Ovary (tissue), 9 donors: ENCODE results near the gene SAMD1. TPM values are rescaled to one million over a fixed set of nuclear protein-coding genes. Genes with fewer than 3 reads are reported as not detected.

ENCODE experiments used
- DNase-seq, 5 donors: peaks; one replicate each; pipeline ENCODE4 v3.0.0-alpha.2; 2019 to 2020
- H3K27ac ChIP-seq, 2 donors: fragments of 200-600 bp; one replicate each; pipeline versions ENCODE4 v1.5.1 to v1.8.0; 2019 to 2022
- H3K27me3 ChIP-seq: fragments of 200-600 bp; one replicate; pipeline ENCODE4 v1.8.0; 2022
- H3K36me3 ChIP-seq: fragments of 200-600 bp; sonication (generic); one replicate; pipeline ENCODE4 v1.5.1; 2019
- H3K4me1 ChIP-seq: one replicate; pipeline ENCODE4 v1.8.1; 2013; ENCODE audit warnings: mild to moderate bottlenecking, moderate library complexity; ENCODE audit not compliant: insufficient read depth
- H3K4me3 ChIP-seq: fragments of 200-600 bp; sonication (generic); one replicate; pipeline ENCODE4 v1.5.1; 2017
- H3K9me3 ChIP-seq, 2 donors: fragments of 200-600 bp in 1 of 2; sonication (generic) in 1 of 2; one replicate each; pipeline versions ENCODE4 v1.5.1 to v1.8.1; 2013 to 2019; ENCODE audit warnings: mild to moderate bottlenecking in 1 of 2, moderate library complexity in 1 of 2
- EP300 ChIP-seq: sonication (generic); formaldehyde crosslinking; IDR thresholded peaks from one replicate; pipeline ENCODE4 v1.6.1; 2017; ENCODE audit warnings: antibody characterized with exemption
- POLR2A ChIP-seq: fragments of 450-650 bp; IDR thresholded peaks from one replicate; pipeline ENCODE4 v1.6.1; 2017; ENCODE audit warnings: antibody characterized with exemption, mild to moderate bottlenecking, moderate library complexity
- WGBS, 3 donors: extraction: QIAGEN DNeasy Blood & Tissue Kit in 1 of 3; methylation state at CpG; one replicate each; pipeline versions ENCODE4 v1.1.5 to v1.1.7; 2013 to 2017; 5-methylcytosine and 5-hydroxymethylcytosine counted together
- intact Hi-C, 4 donors: fragments of 100-400 bp; cut with DNase I; formaldehyde crosslinking; loops; one replicate each; pipeline versions ENCODE4 v1.11.0 to v1.15.1; 2022 to 2023
- polyA plus RNA-seq, 2 donors: library from polyadenylated mRNA; stranded (reverse); fragments of 200-250 nt in 1 of 2; fragments of 350-450 nt in 1 of 2; fragmentation: Illumina TruSeq in 1 of 2; extraction: RNeasy Lipid Tissue Mini Kit (QIAGEN cat#74804) in 1 of 2; gene quantifications; one replicate each; pipeline ENCODE4 v1.2.3, GENCODE V29; 2013 to 2014
- total RNA-seq, 7 donors: library from RNA; depleted of rRNA in 2 of 7; stranded (reverse); fragments of >200 nt in 2 of 7; fragmentation: NEBNext Ultra II Directional in 3 of 7; extraction: Animal tissue kit (Norgen Biotek cat#: 25700) in 3 of 7; gene quantifications; one replicate each; pipeline versions ENCODE4 v1.1.0 to v1.2.4, GENCODE V29; 2016 to 2023
- TF ChIP-seq, protein P1 (sequence below), 3 donors: fragments of 450-650 bp in 2 of 3; fragments of 200-600 bp in 1 of 3; IDR thresholded peaks; one replicate each; pipeline versions ENCODE4 v1.5.1 to v1.8.0; 2016 to 2022; ENCODE audit warnings: antibody characterized with exemption in 3 of 3, mild to moderate bottlenecking in 1 of 3
- donor health status: DM: no; HTN: no; CAD: no; lungs with moderate emphysema.
- donor health status: DM: no; HTN: no; CAD: no.
- donor health status: Bipolar disorder and iron deficiency.
- donor health status: DM: yes; HTN: yes; CAD: no.
- donor health status: DM: no; HTN: no; CAD: no.
- donor health status: DM: yes; HTN: yes; CAD: no.

SAMD1 gene
- total and polyA plus RNA-seq, 9 donors: 10.5 to 68.3 (median 37.4) TPM

DNA sequence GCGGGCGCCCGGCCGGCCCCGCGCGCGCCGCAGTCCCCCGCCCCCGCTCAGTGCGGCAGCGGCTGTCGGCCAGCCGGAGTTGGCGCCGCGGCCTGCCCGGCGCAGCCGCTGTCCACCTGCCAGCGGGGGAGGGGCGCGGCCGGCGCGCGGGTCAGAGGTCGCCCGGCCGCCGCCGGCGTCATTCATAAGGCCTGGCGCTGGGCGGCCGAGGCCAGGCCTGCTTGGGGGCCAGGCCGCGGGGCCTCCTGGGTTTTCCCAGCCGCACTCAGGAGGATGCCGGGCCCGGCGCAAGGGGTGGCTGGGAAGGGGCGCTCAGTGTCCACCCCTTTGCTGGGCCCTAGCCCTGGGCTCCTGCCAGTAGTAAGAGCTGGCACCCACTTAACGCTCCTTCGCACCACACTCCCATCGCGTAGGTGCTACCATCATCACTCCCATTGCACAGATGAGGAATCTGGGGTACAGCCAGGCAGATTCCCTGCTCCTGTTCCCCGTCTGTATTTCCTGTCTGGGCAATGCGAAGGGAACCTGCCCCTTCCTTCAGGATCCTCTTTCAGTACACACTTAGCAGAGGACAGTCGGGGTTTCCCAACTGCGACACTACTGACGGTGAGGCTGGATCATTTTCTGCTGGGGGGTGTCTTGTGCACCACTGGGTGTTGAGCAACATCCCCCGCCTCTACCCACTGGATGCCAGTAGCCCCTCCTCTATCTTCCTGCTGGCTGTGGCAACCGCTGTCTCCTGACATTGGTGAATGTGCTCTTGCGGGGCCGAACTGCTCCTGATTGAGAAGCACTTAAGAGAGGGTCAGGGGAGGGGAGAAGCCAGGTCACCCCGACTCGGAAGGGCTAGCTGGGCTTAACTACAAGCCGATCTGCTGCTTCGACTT is 27.9 kb upstream of the SAMD1 start:
- H3K4me1 ChIP-seq: peaks cover 29% of the 10 kb centered on the region
- DNase-seq: peak; percentile 81 to 90 (median 89)
- no peaks in the 10 kb centered on the region for H3K27me3 ChIP-seq

GRCh38 chr19:14117668-14118164 is 27.2 kb upstream of the SAMD1 start, which contains the start of gene PRKACA:
TSS of gene PRKACA (minus strand) at chr19:14117762. CDS start at chr19:14117547, 215 bp downstream.
- H3K36me3 ChIP-seq: no peaks in the 10 kb centered on the region
- intact Hi-C loops: loop anchor here in 1 of 4 donors (5.0 kb wide), 1 partner anchor 35 kb away; no protein-coding TSS in a partner anchor
- peak; percentile 99 for DNase-seq
- no peaks in the 10 kb centered on the region for H3K9me3 ChIP-seq
- 0 to 1% (median 0%) methylated on average over 32 to 67 of the region's 67 CpGs for WGBS, 3 donors
- no peaks in the 10 kb centered on the region for H3K27me3 ChIP-seq
- H3K4me3 ChIP-seq: peak within 1 kb of the TSS; percentile 97
- peaks cover 30% of the 10 kb centered on the region for H3K4me1 ChIP-seq
- peak within 1 kb of the TSS; percentile 92 to 99 for H3K27ac ChIP-seq
- TF ChIP-seq, protein P1, sequence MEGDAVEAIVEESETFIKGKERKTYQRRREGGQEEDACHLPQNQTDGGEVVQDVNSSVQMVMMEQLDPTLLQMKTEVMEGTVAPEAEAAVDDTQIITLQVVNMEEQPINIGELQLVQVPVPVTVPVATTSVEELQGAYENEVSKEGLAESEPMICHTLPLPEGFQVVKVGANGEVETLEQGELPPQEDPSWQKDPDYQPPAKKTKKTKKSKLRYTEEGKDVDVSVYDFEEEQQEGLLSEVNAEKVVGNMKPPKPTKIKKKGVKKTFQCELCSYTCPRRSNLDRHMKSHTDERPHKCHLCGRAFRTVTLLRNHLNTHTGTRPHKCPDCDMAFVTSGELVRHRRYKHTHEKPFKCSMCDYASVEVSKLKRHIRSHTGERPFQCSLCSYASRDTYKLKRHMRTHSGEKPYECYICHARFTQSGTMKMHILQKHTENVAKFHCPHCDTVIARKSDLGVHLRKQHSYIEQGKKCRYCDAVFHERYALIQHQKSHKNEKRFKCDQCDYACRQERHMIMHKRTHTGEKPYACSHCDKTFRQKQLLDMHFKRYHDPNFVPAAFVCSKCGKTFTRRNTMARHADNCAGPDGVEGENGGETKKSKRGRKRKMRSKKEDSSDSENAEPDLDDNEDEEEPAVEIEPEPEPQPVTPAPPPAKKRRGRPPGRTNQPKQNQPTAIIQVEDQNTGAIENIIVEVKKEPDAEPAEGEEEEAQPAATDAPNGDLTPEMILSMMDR (IDR thresholded peaks at IDR 0.05): no peak
- TF ChIP-seq POLR2A (no peak), EP300 (no peak)

More for the DNA sequence above, 27.9 kb upstream of the SAMD1 start:
- Histone ChIP-seq H3K27ac (peak overlapping the region; percentile 92 to 99), H3K4me3 (peak overlapping the region; percentile 64), H3K9me3 (no peaks in the 10 kb centered on the region), H3K36me3 (no peaks in the 10 kb centered on the region)
- intact Hi-C loops: loop anchor here in 1 of 4 donors (5.0 kb wide), 1 partner anchor 36 kb away; no protein-coding TSS in a partner anchor
- TF ChIP-seq EP300 (no peak), POLR2A (peak; percentile 56)
- TF ChIP-seq, protein P1 (IDR thresholded peaks at IDR 0.05): peak in 1 of 3 donors; percentile 23
- WGBS, 3 donors: 2 to 4% (median 2%) methylated on average over 34 to 61 of the region's 61 CpGs

- no peaks in the 10 kb centered on the region for H3K9me3 ChIP-seq
- 0 to 1% (median 1%) methylated on average over 28 to 33 of the region's 33 CpGs for WGBS, 3 donors
- H3K36me3 ChIP-seq: no peaks in the 10 kb centered on the region
- intact Hi-C loops: loop anchor here in 1 of 4 donors (5.0 kb wide), 1 partner anchor 35 kb away; no protein-coding TSS in a partner anchor
- TF ChIP-seq POLR2A (no peak), EP300 (no peak)
- H3K27me3 ChIP-seq: no peaks in the 10 kb centered on the region
- peak overlapping the region; percentile 51 to 96 for H3K27ac ChIP-seq
- H3K4me3 ChIP-seq: peak overlapping the region; percentile 97
- DNase-seq: peak; percentile 55 to 78 (median 77)
- H3K4me1 ChIP-seq: peaks cover 30% of the 10 kb centered on the region
Measured at GRCh38 chr19:14116918-14117578, 26.5 kb upstream of the SAMD1 start.

GRCh38 chr19:14116525-14116917 is 26.0 kb upstream of the SAMD1 start:
- DNase-seq: no peak

More at GRCh38 chr19:14116525-14116917, 26.0 kb upstream of the SAMD1 start:
- no peaks in the 10 kb centered on the region for H3K27me3 ChIP-seq
- no peaks in the 10 kb centered on the region for H3K36me3 ChIP-seq
- no peaks in the 10 kb centered on the region for H3K9me3 ChIP-seq
- intact Hi-C loops: loop anchor here in 1 of 4 donors (5.0 kb wide), 1 partner anchor 34 kb away; no protein-coding TSS in a partner anchor
- peaks cover 30% of the 10 kb centered on the region for H3K4me1 ChIP-seq
- H3K27ac ChIP-seq: peak overlapping the region; percentile 27 to 96
- H3K4me3 ChIP-seq: peak overlapping the region; percentile 97
- TF ChIP-seq, protein P1 (IDR thresholded peaks at IDR 0.05): no peak
- TF ChIP-seq POLR2A: no peak
- no peak for TF ChIP-seq EP300
- WGBS, 3 donors: 3 to 8% (median 3%) methylated on average over 6 of the region's 6 CpGs
